Neural progenitor cell (in vitro differentiated cells): ENCODE results near the gene APAF1.

Experiments
- CTCF ChIP-seq: fragments of 200-600 bp; sonication (generic); IDR thresholded peaks from 2 replicates; pipeline ENCODE4 v1.5.1; 2017; ENCODE audit warnings: antibody characterized with exemption, mild to moderate bottlenecking
- EZH2 ChIP-seq: fragments of 200-600 bp; sonication (generic); IDR thresholded peaks from 2 replicates; pipeline ENCODE4 v1.6.1; 2017; ENCODE audit warnings: antibody characterized with exemption, mild to moderate bottlenecking, moderate library complexity
- EZH2phosphoT487 ChIP-seq: fragments of 200-600 bp; sonication (generic); IDR thresholded peaks from 2 replicates; pipeline ENCODE4 v1.6.1; 2017; ENCODE audit warnings: antibody characterized with exemption

- TF ChIP-seq CTCF (no peak), EZH2 (no peak), EZH2phosphoT487 (no peak)
Measured at GRCh38 chr12:98660521-98660920, 15.4 kb downstream of the APAF1 start.
